Inflammatory macrophage treated with lipopolysaccharide for 1 hour (primary cell): ENCODE data around the gene TEX19.

Source experiments
- DNase-seq, 2 donors: peaks; one replicate each; pipeline ENCODE4 v3.0.0-alpha.2; 2020 to 2022

Gene TEX19

GRCh38 chr17:82358465-82359350 lies at the start of gene TEX19:
TEX19 (plus strand) TSS chr17:82359247; CDS start chr17:82362151, 2,904 bp downstream.
- DNase-seq, result no peak

- no peak for DNase-seq
Measured at GRCh38 chr17:82309656-82310570, 49.1 kb upstream of the TEX19 start.

DNA sequence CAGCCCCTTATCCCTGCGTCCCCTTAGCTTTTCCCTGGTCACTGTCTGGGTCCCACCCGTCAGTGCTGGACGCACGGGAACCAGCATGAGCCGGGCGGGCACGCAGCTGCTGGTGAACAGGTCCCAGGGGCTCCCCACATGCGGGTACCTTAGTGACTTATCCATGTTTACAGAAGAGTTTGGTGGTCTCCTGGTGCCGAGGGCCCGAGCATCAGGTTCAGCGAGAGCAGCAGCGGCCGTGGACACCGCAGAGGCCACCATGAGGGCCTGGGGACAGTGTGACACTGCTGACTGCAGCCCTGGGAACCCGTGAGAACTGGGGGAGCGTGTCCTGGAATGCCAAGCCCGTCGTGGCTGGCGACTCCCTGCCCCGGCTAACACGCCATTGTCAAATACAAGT lies 48.2 kb upstream of the TEX19 start:
- DNase-seq, result no peak

DNA sequence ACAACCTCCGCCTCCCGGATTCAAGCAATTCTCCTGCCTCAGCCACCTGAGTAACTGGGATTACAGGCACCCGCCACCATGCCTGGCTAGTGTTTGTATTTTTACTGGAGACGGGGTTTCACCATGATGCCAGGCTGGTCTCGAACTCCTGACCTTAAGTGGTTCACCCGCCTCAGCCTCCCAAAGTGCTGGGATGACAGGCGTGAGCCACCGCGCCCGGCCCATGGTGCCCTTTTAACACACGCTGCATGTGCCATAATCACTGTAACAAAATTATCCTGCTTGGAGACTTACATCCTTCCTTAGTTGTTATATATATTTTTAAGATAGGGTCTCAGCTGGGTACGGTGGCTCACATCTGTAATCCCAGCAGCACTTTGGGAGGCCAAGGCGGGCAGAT lies 47.1 kb upstream of the TEX19 start:
- DNase-seq, result no peak

DNA sequence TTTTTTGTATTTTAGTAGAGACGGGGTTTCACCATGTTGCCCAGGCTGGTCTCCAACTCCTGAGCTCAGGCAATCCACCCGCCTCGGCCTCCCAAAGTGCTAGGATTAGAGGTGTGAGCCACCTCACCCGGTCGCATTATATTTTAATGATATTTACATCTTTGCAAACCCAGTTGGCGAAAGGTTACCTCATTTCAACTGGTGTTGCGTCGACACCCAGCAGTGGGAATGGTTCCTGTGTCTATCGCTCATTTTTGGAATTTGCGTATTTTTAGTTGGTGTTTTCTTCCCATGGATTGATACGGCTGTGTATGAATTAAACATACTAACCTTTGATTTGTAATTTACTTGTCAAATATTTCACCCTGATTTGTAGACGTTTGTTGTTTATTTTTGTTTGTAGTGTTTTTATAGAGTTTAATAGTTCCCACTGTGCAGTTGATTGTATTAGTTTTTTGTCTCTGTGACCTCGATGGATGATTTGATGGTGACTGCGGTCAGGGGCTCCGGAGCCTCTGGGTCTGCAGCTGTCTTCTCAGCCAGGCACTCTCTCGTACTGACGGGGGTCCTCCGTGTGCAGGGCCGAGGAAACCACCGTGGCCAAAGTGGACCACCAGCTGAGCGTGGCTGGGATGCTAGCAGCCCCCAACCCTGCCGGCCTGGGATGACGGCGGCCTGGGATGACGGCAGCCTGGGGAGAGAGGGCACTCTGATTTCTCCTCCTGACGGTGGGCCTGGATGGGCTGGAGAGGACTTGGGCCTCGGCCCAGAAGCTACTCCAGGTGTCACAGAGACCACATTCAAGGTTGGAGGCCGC lies 45.6 kb upstream of the TEX19 start:
- no peak for DNase-seq

GRCh38 chr17:82314012-82314726 lies 44.9 kb upstream of the TEX19 start:
- no peak for DNase-seq

- peak in 1 of 2 donors; percentile 29 for DNase-seq
Measured at GRCh38 chr17:82314727-82315605, 44.1 kb upstream of the TEX19 start.

DNA sequence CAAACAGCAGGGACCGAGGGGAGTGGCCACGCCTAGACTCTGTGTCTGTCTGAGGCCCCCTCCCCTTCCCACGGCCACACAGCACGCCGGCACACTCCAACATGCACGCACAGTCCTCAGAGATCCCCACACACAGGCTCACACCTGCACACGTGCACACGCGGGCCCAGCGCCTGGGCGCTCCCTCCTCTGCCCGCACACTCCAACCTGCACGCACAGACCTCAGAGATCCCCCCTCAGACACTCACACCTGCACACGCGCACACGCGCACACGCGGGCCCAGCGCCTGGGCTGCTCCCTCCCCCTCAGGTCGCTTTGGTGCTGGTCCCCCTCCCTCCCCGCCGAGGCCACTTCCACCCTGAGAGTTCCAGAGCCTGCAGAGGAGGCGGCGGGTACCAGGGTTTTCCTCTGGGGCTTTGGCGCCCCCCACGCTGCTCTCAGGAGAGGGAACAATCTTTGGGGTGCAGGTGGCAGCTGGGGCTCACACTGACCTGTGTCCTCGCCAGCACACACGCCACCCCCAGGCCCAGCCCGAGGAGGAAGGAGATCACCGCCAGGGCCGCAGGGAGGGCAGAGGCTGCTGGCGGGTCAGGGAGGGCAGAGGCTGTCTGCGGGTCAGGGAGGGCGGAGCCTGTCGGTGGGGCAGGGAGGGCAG lies 43.2 kb upstream of the TEX19 start:
- no peak for DNase-seq

GRCh38 chr17:82316651-82317393 lies 42.2 kb upstream of the TEX19 start:
- no peak for DNase-seq

DNA sequence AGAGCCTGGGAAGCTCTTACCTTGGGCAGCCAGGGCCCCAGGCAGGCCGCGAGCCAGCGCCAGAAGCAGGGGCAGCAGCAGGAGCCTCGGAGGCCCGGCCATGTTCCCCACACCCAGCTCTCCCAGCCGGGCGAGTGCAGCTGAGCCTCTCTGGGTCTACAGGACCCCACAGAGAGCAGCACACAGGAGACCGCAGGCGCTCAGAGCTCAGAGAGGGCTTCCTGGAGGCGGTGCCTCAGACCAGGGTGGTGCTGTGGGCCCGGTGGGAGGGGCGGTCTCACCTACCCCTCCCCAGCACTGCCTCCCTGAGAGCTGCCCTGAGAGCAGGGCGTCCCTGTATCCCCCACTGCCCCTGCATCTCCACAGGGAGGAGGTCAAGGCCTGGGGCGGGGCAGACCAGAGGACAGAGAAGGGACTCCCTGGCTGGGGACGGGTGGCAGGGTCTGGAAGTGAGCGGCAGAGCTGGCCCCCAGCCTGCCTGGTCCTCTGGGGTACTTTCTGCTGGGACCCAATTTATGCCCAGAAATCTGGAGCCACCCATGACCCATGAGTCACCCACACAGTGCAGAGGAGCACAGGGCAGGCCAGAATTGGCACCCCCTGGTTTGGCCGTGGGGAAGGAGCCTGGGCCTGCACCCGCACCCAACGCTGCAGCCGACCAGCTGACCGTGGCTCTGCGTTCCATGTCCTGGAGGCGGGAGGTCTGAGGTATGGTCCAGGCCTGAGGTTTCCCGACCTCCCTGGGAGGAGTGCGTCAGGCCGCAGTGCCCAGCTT lies 41.5 kb upstream of the TEX19 start, which contains the start of gene CD7:
TSS of gene CD7 (minus strand) at position 215 of the 775 bp plus-strand sequence. CDS start at position 102, 113 bp downstream.
- DNase-seq, result no peak

GRCh38 chr17:82318169-82318498 lies 40.9 kb upstream of the TEX19 start:
- DNase-seq, result no peak

GRCh38 chr17:82318772-82319606 lies 40.1 kb upstream of the TEX19 start:
- no peak for DNase-seq

DNA sequence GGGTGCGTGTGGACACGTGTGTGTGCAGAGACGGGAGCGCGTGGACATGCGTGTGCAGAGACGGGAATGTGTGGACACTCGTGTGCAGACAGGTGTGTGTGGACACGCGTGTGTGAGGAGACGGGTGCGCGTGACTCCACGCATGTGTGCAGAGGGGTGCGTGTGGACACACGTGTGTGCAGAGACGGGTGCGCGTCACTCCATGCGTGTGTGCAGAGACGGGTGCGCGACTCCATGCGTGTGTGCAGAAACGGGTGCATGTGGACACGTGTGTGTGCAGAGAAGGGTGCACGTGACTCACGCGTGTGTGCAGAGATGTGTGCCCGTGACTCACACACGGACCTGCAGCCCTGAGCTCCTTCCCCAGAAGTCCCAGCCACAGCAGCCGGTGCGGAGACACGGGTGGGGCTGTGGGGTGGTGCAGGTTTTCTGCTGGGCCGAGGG lies 39.4 kb upstream of the TEX19 start:
- no peak for DNase-seq

- no peak for DNase-seq
Measured at GRCh38 chr17:82320140-82320840, 38.8 kb upstream of the TEX19 start.

DNA sequence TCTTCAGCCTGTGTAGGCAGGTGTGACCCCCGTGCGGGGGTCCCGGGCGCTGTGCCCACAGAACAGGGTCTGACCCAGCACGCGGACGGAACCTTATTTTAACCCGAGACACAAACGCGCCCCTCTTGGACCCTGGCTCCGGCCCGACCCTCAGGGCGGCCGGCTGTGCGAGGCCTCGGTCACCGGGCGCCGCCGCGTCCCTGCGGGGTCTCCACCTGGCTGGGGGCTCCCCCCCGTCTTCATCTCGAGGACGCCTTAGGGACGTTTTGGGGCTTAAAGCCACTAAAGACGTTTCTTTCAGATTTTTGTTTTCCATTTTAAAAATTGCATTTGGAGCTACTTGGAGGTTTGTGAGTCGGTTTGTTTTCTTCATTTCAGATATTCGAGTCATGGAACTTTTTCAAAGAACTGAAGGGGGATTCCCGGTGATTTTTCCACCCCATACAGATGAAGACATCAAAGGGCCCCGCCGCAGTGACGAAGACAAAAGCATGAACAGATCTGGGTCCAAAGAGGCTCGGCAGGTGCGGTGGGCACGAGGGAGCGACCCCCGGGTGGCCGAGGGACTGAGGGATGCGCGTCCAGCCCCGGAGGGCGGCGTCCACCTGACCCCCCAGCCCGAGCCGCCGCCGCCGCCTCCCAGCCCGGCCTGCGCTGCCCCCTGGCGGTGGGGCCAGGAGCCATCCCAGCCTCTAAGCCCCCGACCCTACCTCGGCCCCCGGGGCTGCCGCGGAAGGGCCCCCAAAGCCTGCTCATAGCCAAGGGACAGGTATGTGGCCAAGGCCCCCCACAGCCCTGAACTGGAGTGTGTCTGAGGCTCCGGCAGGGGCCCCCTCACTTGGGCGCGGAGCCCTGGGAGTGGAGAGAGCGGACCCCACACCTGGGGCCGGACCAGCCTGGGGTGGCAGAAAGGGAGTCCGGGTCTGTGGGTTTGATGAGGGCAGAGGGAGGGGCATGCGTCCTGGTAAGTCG lies 37.8 kb upstream of the TEX19 start:
- DNase-seq, result peak; percentile 31 to 41

DNA sequence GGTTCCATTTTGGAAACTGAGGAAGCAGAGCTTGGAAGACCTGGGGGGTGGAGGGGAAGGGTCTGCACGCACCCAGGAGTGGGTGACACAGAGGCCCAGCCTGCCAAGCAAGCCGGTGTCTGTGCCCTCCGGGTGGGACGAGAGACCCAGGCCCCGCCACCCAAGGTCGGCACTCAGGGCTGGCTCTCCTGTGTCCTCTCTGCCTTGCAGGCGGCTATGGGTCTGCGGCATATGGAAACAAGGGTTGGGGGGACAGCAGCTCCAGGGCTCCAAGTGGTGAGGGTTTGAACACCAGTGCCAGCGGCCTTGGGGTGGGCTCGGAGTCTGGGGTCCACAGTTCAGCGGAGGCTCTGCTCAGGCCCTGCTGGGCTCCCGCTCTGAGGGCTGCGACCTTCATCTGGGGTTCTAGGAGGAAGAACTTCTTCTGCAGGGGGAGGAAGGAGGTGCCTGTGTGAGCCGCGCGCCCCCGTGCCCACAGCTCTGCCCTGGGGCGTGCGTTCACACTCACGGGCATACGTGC lies 37.0 kb upstream of the TEX19 start:
- DNase-seq, result no peak
